Fibroblast of skin of scalp (primary cell): ENCODE measurements around the gene OR10J1. TPM values are rescaled to one million over a fixed set of nuclear protein-coding genes. Genes with fewer than 3 reads are reported as not detected.
A peak's percentile ranks its signal among the peaks of the same experiment; 100 is the strongest.
"Not testable (repeated sequence)": the region's sequence is repeated elsewhere in the genome, so short reads cannot be mapped to it uniquely, and the experiment has no call there.

ENCODE experiments used
- DNase-seq: peaks from one replicate; pipeline ENCODE4 v3.0.0-alpha.2; 2013
- polyA plus RNA-seq, 2 experiments: library from polyadenylated mRNA; unstranded; fragments of 120-200 nt; gene quantifications; one replicate each; pipeline ENCODE4 v1.2.1, GENCODE V29; 2013; ENCODE audit not compliant: insufficient read length in 2 of 2

The OR10J1 gene, protein sequence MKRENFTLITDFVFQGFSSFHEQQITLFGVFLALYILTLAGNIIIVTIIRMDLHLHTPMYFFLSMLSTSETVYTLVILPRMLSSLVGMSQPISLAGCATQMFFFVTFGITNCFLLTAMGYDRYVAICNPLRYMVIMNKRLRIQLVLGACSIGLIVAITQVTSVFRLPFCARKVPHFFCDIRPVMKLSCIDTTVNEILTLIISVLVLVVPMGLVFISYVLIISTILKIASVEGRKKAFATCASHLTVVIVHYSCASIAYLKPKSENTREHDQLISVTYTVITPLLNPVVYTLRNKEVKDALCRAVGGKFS
- not detected for polyA plus RNA-seq (2013, experiment 1 of 2; ENCODE audit: insufficient read length)
- polyA plus RNA-seq (2013, experiment 2 of 2; ENCODE audit: insufficient read length): 0.09 TPM

DNA sequence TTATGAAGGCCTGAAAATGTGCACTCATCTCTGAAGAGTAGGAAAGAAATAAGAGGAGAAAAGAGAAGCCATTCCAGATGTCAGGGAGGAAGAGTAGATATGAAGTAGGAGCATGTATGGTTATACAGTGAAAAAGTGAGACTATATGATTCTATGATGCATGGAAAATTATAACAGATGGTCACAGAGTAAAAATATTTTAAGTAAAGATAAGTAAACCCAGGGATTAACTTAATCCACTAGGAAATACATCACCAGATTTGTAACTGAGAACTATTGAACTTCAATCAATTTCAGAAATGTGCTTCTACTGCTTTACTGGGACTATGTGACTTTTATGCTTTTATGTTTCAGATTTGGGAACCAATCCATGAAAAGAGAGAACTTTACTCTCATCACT, at the start of gene OR10J1:
OR10J1 (plus strand) TSS at position 301 of the 400 bp plus-strand sequence; CDS start at position 371, 70 bp downstream.
- DNase-seq: no peak

DNA sequence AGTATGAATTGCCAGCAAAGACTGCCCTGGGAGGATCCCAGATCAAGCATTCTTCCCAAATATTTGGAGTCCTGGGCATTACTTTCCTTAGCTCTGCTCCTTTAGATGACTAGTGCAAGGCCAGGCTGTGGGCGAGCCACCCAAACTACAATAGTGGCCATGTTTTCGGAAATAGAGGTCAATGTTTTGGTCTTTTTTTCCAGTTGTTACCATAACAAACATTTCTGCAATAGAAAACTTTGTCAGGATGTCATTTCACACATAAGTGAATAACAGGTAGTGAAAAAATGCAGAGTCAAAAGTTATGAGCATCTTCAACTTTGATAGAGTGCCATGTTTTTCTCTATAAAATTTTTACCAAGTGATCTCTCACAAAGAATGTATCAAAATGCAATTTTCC, 32.7 kb upstream of the OR10J1 start:
- no peak for DNase-seq

DNA sequence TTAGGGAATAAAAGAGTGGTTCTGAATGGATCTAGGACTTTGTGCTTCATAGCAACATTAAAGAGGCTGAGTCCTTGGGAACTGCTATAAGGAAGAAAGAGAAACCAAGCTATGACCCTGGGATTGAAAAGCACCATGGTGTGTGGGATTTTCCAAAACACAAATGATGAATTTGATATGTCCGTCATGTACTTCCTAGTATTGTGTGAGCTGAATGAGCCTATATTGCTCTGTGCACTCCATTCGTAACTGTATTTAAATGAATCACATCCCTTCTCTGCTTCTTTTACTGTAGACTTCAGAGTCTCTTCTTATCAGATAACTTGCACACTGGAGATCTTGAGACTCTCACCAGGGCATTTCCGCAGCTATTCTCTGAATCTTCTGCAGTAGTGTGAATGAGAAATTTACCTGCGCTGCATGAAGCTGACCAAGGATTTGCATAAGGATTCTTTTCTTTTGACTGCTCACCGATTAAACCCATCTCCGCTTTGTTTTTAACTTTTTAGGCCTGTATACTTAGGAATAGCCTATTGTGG, 30.6 kb upstream of the OR10J1 start:
- no peak for DNase-seq

DNA sequence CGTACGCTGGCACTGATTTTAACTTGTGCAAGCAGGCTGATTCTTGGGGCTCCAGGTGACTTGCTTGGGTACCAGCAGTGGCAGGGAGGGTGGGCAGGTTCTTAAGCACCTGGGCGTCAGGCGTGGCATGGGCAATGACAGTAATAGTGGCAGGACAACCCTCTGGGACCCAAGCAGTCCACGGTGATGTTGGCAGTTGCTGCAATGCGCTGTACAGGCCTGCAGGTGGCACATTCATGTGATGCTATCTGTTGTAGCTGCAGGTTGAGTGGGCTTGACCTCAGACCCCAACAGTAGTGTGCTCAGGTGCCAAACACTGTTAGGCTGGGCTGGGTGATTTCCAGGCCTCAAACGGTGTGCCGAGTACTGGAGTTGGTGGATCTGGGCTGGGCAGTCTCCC, 17.7 kb upstream of the OR10J1 start:
- DNase-seq: no peak

DNA sequence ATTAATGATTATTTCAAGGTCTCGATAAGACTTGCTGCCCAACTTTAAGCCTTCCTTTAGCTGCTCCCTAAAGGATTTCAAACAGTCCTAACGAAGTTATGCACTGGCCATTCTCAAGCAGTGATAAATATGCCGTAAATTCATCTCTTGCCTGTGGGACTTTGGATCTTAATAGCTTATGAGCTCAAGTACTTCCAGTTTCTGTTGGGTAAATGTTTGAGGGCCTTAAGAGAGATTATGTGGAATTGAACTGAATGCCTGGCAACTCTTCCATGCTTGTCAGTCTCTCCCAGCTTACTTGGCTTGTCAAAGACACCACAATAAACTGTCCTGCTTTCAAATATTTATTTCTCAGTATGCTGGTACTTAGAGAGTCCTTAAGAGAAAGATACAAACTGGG, 11.0 kb upstream of the OR10J1 start:
- DNase-seq: no peak

DNA sequence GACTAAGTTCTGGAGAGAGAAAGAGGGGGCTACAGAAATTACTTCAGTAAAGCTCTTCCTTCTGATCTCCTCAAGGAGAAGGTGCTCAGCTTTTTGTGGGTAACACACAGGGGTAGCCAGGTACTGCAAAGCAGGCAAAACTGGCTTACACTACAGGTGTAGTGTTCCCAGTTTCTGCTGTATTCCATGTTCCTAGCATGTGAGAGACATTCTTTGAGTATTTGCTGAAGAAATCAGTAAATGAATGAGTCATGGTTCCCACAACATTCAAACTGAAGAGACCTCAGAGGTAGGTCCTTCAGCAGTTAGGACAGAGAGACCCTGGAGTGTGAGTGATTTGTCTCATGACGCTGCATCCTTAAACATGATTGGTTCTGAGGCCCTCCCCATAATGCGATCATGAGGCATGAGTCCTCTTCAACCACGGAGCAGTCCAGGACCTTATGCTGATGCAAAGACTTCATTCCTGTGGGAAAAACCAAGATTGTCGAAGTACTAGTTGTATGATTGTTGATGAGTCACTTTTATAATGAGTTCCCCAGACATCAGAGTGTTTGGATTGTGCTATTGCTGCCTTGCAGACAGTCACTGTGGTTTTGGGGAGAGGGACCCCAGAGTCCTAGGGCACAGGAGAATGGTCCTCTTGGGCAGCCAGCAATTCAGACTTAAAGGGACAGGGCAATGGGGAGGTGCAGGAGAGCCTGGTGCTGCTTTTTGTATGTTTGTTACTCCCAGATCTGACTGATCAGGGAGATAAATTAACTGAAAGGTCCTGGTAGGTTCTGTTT, 10.3 kb upstream of the OR10J1 start:
- peak; percentile 77 for DNase-seq

DNA sequence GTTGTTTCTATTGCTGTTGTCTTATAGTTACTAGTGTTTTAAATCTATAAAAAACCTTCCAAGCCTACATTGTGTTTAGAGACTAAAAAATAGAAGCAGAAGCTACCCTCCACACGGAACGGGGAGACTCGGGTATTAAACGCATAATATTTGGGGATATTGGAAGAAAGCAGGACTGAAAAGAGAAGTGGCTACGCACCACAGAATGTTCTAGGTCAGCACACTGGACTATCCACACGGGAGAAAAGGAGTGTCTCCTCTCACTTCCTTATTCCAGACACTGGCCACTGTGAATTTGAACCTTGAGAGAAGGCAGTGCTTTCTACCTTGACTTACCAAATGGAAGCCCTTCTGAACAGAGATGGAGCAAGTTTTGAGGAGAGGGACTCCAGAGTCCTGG, 8.5 kb upstream of the OR10J1 start:
- DNase-seq: no peak

DNA sequence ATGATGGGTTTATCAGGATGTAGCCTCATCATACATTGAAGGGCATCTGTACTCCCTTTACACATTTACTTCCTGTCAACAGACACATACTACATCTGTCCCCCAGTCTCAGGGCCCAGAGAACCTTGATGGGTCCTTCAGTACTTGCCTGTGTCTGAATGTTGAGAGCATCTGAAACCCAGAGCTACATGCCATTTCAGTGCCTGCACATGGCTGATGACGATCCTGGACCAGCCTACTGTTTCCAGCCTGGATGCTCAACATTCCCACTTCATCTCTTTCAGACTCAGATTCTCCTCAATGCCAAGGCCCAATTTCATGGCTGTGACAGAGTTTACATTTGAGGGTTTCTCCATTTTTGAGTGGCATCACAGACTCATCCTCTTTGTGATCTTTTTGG, 7.6 kb upstream of the OR10J1 start, which contains the start of gene OR10J4:
OR10J4 (plus strand) TSS at position 301 of the 400 bp plus-strand sequence.
- DNase-seq: no peak

DNA sequence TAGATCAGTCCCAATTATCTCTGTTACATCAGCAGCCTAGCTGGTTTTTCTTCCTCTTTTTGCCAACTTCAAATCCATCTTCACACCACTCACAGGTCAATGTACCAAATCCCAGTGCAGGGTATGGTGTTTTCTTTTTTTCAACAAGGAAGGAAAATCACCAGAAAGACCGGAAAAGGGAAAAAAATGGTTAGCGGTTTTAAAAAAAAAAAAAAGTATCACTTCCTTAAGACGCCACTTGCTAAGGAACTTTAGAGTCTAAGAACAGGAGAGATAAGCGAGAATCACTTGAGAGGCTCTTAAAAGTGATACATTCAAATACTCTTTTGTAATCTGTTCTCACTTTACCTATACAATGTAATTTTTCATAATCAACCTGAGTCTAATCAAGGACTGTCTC, 3.1 kb upstream of the OR10J1 start:
- DNase-seq: no peak

DNA sequence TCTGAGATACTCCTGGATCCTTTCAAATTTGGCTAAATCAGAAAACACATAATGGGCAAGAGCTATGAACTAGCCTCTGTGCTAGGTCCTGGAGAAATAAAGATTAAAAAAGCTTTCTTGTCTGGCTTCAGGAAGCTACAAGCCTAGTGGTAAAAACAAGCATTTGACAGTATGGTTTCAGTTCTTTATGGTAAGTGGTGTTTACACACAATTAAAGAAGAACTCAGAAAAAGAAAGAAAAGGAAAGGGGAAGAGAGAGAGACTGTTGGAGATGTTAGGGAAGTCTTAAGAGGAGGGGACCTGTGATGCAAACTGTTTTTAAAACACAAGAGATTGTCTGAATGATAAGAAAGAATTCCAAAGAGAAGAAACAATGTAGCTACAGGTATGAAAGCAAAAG, 1.8 kb downstream of the OR10J1 start:
- DNase-seq: no peak

DNA sequence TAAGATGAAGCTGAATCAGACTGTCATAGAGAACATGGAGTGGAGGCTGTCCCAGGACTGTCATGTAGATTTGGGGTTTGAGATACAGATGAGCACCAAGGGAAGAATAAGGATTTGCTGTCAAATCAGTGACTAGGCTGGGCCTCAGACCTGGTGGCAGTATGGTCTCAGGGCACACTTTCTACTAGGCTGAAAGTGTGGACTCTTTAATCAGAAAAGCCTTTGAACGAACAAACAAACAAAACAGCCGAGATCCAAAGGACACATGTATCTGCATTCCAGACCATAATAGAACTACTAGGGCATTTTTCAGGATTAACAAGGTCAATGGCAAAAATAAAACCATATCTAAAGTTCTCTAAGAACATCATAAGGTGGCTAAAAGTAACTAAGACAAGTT, 2.9 kb downstream of the OR10J1 start:
- no peak for DNase-seq

DNA sequence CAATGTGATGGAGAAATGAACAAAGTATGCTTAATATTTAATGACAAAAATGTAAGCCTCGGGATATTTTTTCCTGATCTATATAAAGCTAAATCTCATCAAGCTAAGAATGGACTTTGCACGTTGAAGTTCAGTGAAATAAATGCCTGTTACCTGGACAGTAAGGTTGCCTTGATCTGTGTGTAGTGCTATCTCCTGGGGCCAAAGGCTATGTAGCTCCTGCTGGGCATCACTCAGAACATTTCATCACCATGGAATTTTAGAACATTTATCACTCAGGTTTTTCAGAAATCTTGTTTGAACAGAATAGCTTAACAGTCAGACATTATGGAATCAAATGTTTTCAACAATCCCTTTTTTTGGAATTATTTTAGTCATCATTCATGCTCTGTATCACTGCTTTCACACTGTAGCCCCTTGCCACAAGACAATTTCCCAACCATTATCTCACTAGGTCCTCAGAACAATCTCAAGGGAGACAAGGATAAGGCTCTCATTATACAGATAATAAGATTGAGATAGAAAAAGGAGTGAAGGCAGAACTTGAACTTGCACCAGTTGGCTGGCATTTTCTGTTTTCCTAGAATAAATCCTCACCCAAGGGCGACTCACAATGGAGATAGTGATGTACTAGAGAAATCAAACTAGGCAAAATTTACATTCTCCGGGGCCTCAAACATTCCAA, 3.7 kb downstream of the OR10J1 start:
- no peak for DNase-seq

DNA sequence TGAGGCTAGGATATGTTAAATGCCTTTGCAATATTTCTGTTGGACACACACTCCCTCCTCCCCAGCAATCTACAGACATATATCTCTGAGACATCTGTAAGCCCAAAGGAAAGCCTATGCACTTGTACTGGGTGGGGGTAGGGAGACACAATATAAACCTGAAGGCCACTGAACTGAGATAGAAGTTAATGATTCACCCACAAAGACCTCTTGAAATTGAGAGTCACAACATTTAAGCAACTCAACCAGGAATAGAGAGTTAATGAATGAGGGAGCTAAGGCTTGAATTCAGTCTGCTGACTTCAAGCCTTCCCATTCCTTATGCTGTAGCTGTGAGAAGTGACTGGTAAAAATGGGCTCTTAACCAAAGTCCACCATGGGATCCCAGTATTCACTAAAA, 5.0 kb downstream of the OR10J1 start:
- no peak for DNase-seq

DNA sequence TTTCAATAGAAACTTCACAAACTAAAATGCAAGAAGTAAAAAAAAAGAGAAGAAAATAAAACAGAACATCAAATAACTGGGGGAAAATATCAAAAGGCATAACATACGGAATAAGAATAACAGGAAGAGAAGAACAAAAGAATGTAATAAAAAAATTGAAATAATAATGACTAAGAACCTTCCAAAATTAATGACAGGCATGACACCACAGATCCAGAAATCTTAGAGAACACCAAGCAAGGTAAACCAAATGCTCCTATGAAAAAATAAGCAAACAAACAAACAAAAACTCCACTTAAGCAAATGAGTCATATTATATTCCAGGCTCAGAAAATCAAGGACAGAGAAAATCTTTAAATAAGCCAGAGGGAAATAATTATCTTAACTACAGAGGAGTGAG, 8.7 kb downstream of the OR10J1 start:
- no peak for DNase-seq

DNA sequence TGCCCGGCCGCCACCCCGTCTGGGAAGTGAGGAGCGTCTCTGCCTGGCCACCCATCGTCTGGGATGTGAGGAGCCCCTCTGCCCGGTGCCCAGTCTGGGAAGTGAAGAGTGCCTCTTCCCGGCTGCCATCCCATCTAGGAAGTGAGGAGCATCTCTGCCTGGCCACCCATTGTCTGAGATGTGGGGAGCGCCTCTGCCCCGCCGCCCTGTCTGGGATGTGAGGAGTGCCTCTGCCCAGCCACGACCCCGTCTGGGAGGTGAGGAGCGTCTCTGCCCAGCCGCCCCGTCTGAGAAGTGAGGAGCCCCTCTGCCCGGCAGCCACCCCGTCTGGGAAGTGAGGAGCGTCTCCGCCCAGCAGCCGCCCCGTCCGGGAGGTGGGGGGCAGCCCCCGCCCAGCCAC, 10.1 kb downstream of the OR10J1 start:
- DNase-seq: not testable (repeated sequence)

DNA sequence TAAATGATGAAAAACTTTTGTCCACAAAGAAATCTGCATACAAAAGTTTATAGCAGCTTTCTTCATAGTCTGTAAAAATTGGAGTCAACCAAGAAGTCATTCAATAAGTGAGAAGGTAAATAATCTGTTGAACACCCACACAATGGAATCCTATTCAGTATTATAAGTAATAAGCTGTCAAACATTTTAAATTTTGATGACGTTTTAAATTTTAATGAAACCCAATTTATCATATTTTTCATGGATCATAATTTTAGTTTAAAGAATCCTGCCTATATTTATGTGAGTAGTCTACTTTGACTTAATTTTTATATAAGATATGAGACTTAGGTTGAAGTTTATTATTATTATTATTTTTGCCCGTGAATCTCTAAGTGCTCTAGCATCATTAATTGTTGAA, 20.0 kb downstream of the OR10J1 start:
- no peak for DNase-seq

DNA sequence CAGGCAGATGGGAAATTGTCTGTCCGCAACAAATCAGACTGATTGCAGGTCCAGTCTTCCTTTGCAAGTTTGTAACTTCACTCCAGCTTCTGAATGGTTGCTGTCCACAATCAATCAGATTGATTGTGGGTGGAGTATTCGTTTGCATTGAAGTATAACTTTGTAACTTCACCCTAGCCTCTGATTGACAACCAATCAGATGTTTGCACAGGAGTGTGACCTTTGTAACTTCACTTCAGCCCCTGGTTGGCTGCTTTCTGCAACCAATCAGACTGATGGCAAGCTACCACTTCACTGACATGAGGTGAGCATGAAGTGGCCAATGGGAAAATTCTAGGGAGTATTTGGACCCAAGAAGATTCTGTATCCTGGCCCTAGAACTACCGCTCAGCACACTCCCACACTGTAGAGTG, 25.7 kb downstream of the OR10J1 start:
- no peak for DNase-seq

DNA sequence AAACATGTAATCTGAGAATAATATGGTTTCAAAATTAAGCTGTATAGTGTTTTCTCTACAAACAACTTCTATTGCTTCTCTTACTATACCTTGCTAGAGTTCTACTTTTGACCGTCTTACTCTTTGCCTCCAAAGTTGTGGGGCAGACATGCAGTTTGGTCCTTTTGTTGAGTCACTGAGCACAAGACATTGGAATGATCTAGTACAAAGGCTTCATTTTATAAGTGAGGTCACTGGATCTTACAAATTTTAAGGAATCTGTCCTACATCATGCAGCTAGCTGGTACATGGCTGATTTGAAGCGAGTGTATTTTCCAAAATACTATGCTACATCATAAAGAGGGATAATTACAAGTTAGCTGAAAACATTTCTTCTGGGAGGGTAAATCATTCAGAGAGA, 28.8 kb downstream of the OR10J1 start:
- no peak for DNase-seq

DNA sequence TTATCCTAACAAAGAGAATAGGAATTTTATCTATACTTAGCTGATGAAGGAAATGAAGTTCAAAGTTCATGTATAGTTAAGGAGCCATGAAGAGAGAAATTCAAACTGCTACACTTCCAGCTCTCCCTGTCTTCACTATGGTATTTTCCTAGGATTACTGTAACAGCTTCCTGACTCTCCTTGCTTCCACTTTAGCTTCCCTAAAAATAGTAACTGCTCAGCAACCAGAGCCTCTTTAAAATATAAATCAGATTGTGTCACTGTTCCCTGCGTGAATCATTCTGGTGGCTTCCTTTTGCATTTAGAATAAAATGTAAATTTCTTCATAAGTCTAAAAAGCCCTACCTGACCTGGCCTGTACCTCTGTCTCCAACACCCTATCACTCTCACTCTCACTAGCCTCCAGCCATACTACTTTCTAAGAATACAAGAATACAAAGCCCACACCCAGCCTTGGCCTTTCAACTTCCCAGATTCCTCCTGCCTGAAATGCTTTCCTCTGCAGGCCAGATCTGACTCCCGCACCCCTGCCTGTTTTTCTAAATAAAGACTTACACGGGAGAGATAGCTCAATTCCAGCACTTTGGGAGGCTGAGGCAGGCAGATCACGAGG, 30.5 kb downstream of the OR10J1 start:
- DNase-seq: no peak

DNA sequence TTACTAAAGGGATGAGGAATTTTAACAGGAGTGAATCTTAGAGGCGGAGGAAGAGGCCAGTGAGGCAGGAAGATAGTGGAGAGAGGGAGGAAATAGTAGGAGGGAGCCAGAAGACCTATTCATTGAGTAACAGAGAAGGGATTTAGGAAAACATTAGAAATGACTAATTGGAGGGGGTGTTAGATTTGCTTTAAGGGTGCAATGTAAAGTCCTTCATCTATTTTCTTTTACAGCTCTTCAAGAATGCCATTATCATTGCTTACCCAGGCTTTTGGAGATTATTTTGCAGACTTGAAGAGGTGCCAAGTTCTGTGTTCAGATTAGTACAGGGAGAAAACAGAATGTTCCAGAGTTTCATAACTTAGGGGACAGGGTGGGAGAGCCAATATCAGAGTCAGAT, 33.8 kb downstream of the OR10J1 start:
- no peak for DNase-seq

DNA sequence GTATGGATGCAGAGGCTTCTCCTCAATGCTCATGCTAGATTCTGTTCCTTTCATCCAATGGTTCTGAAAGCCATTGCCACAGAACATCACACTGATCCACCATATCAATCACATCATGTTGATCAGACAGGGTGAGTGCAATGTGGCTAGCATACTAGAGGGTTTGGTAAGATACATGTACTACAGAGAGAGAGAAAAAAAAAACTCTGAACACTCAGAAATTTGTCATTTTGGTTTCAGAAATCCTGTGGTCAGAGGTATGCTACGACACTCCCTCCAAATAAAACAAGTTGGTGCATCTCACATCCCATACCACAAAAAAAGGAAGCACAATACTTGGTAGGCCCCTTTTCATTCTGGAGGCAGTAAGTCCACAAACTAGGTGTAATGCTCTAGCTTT, 35.4 kb downstream of the OR10J1 start:
- no peak for DNase-seq

DNA sequence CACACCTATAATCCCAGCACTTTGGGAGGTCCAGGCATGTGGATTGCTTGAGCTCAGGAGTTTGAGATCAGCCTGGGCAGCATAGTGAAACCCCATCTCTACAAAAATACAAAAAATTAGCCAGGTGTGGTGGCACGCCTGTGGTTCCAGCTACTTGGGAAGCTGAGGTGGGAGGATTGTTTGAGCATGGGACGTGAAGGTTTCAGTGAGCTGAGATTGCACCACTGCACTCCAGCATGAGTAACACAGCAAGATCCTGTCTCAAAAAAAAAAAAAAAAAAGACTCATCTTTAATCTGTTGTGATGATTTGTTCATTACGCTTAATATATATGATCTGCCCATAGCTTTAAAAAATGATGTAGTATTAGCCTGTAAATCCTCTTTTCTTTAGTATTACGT, 44.0 kb downstream of the OR10J1 start:
- DNase-seq: no peak
